Measurements from ENCODE around the gene CIROP.

Gene CIROP

DNA sequence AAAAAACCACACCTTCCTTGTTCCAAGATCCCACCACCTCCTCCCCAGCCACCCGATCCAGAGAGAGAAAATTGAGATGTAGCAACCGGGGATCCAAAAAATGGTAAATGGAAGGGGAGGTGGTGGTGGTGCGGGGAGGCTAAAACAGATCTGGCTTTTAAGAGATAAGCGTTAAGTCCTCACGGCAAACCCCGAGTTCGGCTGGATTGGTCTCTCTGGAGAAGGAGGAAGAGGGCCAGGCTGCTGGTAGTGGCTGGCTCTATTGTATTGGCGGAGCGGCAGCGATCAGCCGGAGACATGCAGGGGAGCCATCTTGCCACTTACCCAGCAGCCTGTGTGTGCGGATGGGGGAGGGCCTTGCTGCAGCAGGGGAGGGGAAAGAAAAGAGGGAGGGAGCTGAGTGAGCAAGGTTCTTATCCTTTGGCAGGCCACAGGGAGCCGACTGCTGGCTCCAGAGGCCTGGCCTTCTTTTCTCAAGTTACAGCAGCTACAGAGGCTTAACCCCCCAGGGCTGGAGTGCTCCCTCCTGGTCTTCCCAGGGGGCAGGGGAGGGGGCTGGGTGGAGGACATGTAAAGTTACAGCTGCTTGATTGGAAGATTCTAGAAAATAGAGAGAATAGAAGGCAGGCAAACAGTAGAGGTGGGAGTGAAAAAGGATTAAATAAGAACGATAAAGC is 33.4 kb downstream of the CIROP start:
- TF ChIP-seq, protein P1, sequence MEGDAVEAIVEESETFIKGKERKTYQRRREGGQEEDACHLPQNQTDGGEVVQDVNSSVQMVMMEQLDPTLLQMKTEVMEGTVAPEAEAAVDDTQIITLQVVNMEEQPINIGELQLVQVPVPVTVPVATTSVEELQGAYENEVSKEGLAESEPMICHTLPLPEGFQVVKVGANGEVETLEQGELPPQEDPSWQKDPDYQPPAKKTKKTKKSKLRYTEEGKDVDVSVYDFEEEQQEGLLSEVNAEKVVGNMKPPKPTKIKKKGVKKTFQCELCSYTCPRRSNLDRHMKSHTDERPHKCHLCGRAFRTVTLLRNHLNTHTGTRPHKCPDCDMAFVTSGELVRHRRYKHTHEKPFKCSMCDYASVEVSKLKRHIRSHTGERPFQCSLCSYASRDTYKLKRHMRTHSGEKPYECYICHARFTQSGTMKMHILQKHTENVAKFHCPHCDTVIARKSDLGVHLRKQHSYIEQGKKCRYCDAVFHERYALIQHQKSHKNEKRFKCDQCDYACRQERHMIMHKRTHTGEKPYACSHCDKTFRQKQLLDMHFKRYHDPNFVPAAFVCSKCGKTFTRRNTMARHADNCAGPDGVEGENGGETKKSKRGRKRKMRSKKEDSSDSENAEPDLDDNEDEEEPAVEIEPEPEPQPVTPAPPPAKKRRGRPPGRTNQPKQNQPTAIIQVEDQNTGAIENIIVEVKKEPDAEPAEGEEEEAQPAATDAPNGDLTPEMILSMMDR (IDR thresholded peaks at IDR 0.05): no peak
- Histone ChIP-seq H3K27ac (peak overlapping the region; percentile 66), H3K27me3 (no peaks in the 10 kb centered on the region), H3K36me3 (peaks cover 80% of the 10 kb centered on the region), H3K4me1 (ENCODE audit: control insufficient read depth in 1 of 2, insufficient read depth in 1 of 2, low read depth in 1 of 2, low read length in 1 of 2) (peaks cover 33 to 37% of the 10 kb centered on the region in 2 experiments), H3K4me3 (ENCODE audit: low read depth in 1 of 2, low read length in 1 of 2) (peak overlapping the region; percentile 30 to 39), H3K9me3 (no peaks in the 10 kb centered on the region)

DNA sequence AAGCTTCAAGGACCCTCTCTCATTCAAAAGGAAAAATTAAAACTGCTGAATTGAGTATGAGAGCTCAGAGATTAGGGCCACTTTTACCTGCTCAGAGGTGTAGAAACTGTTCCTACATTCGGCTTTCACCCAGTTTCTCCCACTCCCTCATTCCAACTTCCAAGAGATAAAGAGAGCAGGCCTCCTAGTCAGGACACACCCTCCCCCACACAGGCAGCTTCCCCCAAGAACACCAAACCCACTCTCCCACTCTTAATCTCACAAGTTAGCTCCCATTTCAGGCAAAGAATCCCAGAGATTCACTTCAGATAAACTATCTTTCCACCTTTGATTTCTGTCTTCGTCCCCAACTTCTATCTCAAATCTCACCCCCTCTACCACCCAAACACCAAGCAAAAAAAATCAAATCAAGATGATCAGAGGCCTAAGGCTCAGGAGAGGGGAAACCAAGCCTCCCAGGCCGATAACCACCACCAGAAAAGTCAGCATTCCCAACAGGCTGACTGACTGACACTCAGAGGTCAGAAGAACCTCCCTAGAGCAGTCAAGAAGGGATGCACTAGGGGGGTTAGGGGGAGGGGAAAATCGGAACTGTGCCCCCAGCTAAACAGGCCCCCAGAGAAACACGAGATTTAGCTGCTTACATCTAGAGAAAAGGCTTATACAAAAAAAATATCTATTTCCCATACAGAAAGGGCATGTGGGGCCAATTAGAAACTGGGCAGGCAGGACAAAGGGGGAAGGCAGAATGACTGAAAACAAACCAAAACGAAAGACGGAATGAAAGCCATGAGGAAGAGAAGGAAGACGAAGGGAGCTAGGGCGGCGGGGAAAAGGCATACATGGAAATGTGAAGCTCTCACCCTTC is 34.3 kb downstream of the CIROP start:
- Histone ChIP-seq H3K27ac (peak overlapping the region; percentile 66), H3K9me3 (no peaks in the 10 kb centered on the region), H3K4me1 (ENCODE audit: control insufficient read depth in 1 of 2, insufficient read depth in 1 of 2, low read depth in 1 of 2, low read length in 1 of 2) (peaks cover 33 to 37% of the 10 kb centered on the region in 2 experiments), H3K4me3 (ENCODE audit: low read depth in 1 of 2, low read length in 1 of 2) (peak overlapping the region in 1 of 2 experiments; percentile 30), H3K27me3 (no peaks in the 10 kb centered on the region), H3K36me3 (peaks cover 80% of the 10 kb centered on the region)
- TF ChIP-seq, protein P1 (IDR thresholded peaks at IDR 0.05): no peak

DNA sequence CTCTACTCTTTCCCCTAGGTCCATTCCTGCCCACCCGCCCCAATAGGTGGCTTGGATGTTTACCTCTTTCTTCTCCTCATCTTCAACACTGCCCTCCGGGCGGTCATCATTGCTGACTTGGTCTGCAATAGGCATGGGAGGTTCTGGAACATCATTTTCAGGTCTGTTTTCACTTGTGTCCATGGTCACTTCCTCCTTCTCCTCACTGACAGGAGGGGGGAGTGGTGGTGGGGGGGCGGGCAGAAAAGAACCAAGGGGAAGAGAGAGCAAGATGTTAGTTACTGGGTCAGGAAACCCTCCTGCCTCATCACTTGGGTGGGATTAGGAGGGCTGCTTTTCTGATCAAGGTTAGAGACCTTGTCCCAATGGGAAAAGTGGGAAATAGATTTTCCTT is 35.4 kb downstream of the CIROP start:
- Histone ChIP-seq H3K4me1 (ENCODE audit: control insufficient read depth in 1 of 2, insufficient read depth in 1 of 2, low read depth in 1 of 2, low read length in 1 of 2) (peaks cover 33 to 37% of the 10 kb centered on the region in 2 experiments), H3K27ac (peak overlapping the region; percentile 66), H3K27me3 (no peaks in the 10 kb centered on the region), H3K9me3 (no peaks in the 10 kb centered on the region), H3K36me3 (peaks cover 79% of the 10 kb centered on the region), H3K4me3 (ENCODE audit: low read depth in 1 of 2, low read length in 1 of 2) (no peak overlapping the region)
- TF ChIP-seq, protein P1 (IDR thresholded peaks at IDR 0.05): no peak

GRCh38 chr14:23068789-23069412 is 35.9 kb downstream of the CIROP start:
- TF ChIP-seq, protein P1 (IDR thresholded peaks at IDR 0.05): peak; percentile 93
- Histone ChIP-seq H3K27me3 (no peaks in the 10 kb centered on the region), H3K4me1 (ENCODE audit: control insufficient read depth in 1 of 2, insufficient read depth in 1 of 2, low read depth in 1 of 2, low read length in 1 of 2) (peaks cover 33 to 37% of the 10 kb centered on the region in 2 experiments), H3K9me3 (no peaks in the 10 kb centered on the region), H3K36me3 (peaks cover 79% of the 10 kb centered on the region), H3K27ac (peak overlapping the region; percentile 66), H3K4me3 (ENCODE audit: low read depth in 1 of 2, low read length in 1 of 2) (no peak overlapping the region)

DNA sequence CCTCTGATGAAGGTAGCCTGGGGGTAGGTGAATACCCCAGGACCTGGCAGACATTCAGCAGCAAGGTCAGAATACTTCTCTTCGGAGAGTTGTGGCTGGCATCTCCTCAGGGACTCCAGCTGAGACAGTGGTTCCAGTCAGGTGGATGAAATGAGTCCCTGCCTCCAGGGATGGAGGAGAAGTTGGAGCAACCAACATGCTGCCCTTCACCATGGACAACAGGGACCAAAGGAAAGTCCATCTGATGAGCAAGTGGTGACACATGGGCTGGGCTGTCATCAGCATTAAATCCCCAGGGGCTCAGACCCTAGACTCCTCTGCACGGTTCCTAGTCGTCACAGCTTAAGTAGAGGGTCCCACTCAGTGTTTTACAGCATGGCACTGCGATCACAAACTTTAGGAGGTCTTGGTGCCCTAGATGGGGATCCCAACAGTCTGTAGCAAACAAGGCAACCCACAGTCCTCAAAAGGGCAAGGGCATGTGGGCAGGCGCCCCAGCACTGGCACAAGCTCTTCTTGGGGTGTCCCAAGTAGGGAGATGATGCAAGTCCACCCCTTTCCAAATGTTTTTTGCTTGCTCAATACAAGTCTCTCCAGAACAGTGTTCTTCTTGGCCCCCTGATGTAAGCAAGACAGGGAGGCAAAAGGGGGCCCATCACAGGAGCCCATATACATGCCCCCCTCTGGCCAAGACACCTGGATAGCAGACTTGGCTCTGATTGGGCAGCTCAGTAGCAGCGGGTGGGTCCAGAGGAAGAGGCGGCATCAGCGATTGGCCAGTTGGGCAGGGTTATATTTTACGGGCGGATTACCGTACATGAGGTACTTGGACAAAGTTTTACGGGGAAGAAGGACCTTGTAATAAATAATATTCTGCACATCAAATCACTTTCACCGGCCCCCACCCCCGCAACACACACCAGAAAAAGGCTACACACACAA is 36.7 kb downstream of the CIROP start:
- Histone ChIP-seq H3K4me3 (ENCODE audit: low read depth in 1 of 2, low read length in 1 of 2) (no peak overlapping the region), H3K27ac (peak overlapping the region; percentile 66), H3K36me3 (peaks cover 79% of the 10 kb centered on the region)

More for the DNA sequence above, 36.7 kb downstream of the CIROP start:
- TF ChIP-seq, protein P1 (IDR thresholded peaks at IDR 0.05): no peak
- peaks cover 33 to 37% of the 10 kb centered on the region in 2 experiments for H3K4me1 ChIP-seq (ENCODE audit: control insufficient read depth in 1 of 2, insufficient read depth in 1 of 2, low read depth in 1 of 2, low read length in 1 of 2)
- H3K9me3 ChIP-seq: no peaks in the 10 kb centered on the region
- no peaks in the 10 kb centered on the region for H3K27me3 ChIP-seq
